Stimulated activated CD8-positive, alpha-beta memory T cell treated with anti-CD3 and anti-CD28 coated beads, Interleukin-4, amount 100 ng/mL, for 24 hours (primary cell): ENCODE measurements around the gene PTEN.
"Not testable (repeated sequence)": the region's sequence is repeated elsewhere in the genome, so short reads cannot be mapped to it uniquely, and the experiment has no call there.

Source experiments
- DNase-seq: peaks from one replicate; pipeline ENCODE4 v3.0.0-alpha.2; 2020; ENCODE audit warnings: low read depth

The PTEN gene

DNA sequence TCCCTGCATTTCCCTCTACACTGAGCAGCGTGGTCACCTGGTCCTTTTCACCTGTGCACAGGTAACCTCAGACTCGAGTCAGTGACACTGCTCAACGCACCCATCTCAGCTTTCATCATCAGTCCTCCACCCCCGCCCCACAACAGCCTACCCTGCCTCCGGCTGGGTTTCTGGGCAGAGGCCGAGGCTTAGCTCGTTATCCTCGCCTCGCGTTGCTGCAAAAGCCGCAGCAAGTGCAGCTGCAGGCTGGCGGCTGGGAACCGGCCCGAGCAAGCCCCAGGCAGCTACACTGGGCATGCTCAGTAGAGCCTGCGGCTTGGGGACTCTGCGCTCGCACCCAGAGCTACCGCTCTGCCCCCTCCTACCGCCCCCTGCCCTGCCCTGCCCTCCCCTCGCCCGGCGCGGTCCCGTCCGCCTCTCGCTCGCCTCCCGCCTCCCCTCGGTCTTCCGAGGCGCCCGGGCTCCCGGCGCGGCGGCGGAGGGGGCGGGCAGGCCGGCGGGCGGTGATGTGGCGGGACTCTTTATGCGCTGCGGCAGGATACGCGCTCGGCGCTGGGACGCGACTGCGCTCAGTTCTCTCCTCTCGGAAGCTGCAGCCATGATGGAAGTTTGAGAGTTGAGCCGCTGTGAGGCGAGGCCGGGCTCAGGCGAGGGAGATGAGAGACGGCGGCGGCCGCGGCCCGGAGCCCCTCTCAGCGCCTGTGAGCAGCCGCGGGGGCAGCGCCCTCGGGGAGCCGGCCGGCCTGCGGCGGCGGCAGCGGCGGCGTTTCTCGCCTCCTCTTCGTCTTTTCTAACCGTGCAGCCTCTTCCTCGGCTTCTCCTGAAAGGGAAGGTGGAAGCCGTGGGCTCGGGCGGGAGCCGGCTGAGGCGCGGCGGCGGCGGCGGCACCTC, at the start of gene PTEN, which contains the start of gene KLLN:
Gene PTEN (plus strand): TSS at position 573 of the 891 bp plus-strand sequence. CDS start 845 bp downstream, outside the sequence.
Gene KLLN (minus strand): TSS at position 481 of the 891 bp plus-strand sequence. CDS start 1,046 bp downstream, outside the sequence.
- peak; percentile 74 for DNase-seq

DNA sequence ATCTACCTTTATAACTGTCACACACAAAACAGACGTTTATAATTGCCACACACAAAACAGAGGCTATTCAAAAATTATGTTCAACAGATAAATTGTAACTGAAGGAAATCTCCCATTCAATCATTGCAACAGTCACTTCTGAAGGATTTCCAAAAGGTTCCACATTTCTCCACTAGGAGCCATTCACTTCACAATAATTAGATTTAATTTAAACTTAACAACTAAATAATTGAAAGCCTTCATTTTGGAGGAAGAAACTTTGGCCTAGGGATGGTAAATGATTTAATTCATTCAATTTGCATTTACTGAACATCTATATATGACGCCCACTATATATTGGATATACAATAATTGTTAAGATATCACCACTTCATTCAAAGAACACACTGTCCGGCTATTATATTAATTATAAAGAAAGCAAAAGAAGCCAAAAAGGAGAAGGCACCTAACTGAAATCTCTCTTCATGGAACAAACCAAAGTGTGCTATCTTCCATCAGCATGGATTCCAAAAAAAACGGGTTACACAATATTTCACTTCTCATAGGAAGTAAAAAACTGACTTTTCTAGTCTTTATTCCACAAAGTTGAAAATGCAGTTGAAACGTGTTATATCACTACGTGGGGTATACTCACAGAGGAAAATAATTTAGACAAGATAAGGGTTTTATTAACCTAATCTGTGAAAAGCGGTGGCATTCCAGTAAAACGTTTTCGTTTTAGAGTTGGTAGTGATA, 47.1 kb upstream of the PTEN start:
- DNase-seq: no peak

DNA sequence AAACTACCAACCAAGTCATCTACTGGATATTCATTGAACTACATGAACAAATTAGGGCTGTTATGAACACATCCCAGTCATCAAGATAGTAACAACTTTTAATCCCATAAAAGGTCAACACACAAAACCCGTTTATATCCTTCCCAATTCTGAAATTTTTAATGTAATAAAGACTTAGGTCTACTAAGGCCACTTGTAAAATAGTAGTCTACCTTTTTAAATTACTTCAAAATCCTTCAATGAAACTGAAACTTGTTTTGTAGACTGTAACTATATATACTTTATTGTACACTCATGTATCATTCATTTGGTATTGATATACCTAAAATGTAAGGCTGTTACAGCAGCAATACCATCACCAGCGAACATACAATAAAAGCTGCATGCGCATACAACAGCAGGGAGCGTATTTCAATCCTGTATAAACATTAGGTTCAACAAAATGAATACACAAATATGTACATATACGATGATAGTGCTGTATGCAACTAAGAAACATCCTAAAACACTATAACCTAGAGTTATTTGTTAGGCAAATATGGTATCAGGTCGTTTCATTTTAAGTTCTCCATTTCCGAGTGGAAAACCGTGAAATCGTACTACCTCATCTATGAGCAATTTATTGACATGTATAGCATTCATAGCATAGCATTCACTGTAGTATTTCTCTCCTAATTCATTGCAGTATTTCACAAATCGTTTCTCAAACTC, 46.4 kb upstream of the PTEN start:
- DNase-seq: no peak

DNA sequence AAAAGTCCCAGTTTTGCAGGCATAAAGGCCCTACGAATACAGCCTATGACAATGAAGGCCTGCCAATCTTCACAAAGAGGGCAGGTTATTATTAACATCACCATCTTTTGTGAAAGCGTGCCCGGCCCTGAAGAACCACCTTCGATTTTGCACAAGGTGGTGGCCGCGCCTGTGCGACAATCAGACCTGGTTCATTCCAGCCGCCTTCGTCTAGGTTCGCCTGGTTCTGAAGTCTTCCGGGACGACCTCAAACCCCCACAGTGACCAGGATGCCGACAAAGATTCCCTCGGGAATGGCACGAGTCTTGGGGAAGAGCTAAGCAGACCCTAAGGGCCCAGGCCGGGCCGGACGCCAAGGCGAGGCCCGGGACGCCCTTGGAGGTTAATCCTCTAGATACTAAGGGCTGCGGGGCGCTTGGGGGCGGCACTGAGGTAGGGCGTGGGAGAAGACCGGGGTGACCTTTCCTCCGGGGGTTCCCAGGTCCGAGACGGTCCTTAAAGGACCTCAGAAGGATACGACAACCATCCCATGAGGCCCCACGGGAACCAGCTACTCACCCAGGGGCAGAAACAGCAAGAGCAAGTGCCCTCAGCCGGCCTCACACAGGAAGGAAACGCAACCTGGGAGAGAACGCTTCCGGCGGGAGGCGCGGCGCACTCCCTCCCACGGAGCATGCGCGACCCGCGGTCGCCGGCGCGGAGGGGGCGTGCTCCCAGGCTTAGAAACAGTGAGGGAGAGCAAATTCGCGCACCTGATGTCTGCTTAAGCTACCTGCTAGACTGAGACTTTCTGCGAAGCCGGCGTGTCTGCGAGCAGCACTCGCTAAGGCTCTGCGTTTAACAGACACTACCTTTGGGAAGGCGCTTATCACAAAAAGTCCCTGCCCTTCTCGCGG, 45.6 kb upstream of the PTEN start, which contains the start of gene ATAD1:
Gene ATAD1 (minus strand): TSS at position 618 of the 896 bp plus-strand sequence. CDS start 3,627 bp downstream, outside the sequence.
- peak; percentile 79 for DNase-seq

DNA sequence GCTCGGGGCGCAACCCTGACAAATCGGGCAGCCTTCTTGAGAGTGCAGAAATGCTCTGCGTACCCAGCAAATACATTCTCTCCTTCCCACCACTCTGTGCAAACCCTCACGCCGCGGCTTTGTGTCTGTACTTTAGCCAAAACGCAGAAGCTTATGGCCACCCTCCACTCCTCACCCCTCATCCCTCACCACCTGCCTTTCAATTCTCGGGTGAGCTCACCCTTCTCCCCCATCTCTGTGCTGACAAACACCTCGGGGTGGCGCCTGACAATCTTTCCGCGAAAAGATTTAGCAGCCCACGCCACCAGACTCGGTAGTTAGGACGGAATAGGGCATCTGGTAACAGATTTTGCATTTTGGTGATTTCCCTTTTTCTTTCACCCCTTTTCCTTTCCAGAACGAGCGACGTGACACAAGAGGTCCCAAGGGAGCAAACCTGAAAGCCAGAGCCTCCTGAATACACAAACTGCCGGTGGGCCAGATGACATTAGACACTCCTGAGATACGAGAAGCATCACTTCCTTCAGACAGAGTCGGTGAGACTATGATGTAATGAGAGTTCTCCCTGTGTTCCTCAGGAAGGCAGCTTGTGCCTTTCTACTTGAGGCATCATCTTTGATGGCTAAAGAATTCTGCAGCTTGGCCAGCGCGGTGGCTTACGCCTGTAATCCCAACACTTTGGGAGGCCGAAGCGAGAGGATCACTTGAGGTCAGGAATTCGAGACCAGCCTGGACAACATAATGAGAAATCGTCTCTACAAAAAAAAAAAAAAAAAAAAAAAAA, 44.7 kb upstream of the PTEN start:
- peak; percentile 47 for DNase-seq

DNA sequence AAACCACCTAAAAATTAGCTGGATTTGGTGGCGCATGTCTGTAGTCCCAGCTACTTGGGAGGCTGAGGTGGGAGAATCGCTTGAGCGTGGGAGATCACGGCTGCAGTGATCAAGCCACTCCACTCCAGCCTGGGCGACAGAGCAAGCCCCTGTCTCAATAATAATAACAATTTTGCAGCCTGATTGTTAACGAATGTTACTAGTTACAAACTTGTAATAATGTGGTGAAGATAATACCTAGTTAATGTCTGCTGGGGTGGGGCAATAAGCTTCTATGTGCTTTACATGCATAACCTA, 44.2 kb upstream of the PTEN start:
- no peak for DNase-seq

DNA sequence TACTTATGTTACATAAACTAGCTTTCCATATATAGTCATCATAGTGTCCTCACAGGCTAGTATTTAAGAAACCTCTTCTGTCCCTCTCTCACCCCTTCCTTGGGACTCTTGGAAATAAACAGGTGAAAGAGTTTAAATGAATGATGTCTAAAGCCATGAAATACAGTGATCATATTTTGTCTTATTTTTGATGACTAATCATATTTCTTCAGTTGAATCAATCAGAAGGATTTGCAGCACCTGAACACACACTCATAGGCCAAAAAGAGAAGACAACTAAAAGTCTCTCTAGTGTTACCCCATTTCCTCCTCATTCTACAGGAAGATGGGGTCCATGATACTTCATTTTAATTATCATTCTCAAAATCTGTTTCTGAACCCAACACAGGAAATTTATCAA, 36.8 kb upstream of the PTEN start:
- DNase-seq: no peak

DNA sequence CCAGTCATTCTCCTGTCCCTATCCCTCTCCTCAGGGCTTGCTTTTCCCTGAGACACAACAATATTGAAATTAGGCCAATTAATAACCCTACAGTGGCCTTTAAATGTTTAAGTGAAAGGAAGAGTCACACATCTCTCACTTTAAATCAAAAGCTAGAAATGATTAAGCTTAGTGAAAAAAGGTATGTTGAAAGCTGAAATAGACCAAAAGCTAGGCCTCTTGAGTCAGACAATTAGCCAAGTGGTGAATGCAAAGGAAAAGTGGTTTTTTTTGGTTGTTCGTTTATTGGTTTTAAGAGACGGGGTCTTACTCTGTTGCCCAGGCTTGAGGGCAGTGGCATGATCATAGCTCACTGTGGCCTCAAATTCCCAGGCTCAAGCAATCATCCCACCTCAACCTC, 35.7 kb upstream of the PTEN start:
- DNase-seq: no peak

DNA sequence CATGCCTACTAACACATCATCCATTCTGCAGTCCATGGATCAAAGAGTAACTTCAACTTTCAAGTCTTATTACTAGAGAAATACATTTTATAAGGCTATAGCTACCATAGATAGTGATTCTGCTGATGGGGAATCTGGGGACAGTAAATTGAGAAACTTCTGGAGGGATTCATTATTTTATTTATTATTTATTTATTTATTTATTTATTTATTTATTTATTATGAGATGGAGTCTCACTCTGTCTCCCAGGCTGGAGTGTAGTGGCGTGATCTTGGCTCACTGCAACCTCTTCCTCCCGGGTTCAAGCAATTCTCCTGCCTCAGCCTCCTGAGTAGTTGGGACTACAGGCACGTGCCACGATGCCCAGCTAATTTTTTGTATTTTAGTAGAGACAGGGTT, 34.4 kb upstream of the PTEN start:
- DNase-seq: not testable (repeated sequence)

DNA sequence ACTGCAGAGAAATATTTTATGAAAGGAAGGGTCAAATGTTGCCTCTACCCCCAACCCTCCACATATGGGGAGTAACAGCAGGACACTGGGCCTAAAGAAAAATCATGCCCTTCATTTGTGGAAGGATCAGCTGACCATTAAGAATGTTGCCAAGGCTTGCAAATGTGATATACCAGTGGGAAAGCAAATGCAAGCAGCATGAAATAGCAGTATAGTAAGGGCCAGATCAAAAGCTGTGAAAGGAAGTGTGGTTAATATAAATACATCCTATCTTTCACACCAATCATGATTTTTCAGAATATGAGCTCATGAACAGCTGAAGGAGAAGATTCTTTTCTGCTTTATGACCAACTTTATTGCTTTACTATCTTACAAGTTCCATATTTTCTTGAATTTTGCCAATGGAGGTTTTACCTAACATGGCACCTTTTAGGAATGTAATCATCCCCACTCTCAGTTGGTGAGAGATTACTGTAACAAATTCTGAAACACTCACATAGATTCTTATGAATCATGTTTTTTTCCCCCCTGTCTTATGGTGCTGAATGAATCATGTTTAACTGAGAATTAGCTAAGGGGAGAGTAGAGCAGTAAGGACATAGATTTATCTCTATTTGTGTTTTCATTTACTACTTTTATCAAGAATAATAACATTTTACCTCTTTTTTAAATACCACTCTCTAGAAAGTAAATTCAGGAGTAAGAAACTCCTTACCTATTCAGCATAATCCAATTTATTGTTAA, 33.3 kb upstream of the PTEN start:
- DNase-seq: no peak

DNA sequence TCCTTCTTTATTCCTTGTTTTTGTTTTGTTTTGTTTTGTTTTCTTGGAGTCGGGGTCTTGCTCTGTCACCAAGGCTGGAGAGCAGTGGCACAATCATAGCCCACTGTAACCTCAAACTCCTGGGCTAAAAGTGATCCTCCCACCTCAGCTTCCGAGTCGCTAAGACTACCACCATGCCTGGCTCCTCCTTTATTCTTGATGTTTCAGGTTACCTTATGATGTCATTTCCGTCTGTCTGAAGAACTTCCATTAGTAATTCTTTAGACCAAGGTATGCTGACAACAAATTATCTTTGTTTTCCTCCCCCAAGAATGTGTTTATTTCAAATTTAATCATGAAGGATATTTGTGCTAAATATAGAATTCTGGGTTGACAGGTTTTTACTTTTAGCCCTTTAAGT, 27.3 kb upstream of the PTEN start:
- no peak for DNase-seq

DNA sequence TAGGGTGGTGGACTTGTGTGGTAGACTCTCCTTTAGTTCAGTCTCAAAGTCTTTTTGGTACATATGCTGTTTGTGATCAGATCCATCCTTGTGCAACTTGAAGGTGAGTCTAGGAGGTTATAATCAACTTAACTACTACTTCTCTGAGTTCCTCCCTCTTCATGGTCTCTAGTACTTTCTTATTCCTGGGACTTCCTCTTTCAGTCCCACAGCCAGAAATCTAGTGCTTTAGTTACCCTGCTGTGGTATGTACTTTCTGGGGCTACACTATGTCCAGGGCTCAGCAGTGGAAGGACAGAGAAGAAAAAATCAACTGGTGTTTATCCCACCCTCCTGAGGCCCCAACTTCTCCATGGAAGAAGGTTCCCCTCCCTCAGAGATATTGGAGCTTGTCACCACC, 26.0 kb upstream of the PTEN start:
- no peak for DNase-seq

DNA sequence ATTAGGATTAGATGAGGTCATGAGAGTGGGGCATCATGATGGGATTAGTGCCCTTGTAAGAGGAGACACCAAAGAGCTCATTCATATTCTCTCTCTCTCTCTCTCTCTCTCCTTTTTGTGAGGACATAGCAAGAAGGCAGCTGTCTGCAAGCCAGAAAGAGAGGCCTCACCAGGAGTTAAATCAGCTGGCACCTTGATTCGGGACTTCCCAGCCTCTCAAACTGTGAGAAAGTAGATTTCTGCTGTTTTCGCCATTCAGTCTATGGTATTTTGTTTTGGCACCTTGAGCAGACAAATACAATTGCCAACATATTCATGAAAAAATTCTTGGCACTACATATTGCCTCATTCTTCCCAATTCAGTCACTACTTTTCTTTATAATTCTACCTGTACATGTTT, 24.8 kb upstream of the PTEN start:
- no peak for DNase-seq

DNA sequence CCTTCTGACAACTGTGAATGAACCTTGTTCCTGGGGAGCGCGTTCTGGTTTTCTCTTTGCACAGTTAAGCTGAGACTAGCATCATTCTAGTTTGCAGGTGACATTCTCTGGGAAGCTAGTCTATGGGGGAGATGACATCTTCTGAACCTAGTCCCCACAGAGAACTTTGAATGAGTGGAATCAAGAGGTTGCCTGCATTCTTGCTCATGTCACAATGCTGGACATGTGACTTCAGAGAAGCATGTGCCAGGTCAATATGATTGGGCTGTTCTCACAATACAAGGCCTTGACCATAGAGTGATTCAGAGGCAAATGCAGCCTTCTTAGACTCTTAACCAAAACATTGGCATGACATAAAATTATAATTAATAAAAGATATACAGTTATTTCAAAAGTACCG, 22.2 kb upstream of the PTEN start:
- no peak for DNase-seq

DNA sequence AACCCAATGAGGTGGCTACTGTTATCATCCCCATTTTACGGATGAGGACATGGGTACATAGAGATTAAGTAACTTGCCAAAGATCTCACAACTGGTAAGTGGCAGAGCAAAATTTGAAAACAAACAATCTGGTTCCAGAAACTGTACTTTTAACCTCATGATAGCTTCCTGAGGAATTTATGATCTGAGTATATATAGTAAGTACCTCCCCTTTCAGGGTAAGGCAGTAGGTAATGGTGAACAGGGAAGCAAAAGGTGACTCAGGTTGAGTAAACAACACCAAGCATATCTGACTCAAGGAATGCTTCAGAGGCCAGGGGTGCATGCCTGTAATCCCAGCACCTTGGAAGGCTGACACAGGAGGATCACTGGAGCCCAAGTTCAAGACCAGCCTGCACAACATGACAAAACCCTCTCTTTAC, 21.2 kb upstream of the PTEN start:
- DNase-seq: no peak

DNA sequence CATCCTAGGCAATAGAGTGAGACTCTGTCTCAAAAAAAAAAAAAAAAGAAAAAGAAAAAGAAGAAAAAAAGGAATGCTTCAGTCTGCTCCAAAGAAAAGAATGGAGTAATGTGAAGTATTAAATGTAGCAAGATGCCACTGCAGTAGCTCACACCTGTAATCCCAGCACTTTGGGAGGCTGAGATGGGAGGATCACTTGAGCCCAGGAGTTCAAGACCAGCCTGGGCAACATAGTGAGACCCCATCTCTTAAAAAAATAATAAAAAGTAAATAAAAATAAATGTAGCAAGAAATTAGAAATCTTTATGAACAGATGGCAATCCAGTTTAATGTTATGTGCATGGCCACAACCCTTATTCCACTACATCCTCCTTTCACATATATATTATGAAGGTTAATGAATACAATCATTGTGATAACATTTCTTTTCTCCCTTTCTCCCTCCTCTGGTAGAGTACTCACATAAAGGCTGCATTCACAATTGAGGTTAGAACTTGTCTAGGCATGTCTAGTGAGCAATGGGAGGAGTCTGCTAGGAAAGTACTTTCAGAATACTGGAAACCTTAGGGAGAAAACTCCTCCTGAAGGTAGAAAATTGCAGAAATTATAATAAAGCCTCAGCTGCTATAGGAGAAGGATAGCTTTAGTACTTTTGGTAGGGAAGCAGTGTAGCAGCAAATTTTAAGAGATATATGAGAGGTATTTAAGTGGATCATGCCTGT, 20.5 kb upstream of the PTEN start:
- no peak for DNase-seq

DNA sequence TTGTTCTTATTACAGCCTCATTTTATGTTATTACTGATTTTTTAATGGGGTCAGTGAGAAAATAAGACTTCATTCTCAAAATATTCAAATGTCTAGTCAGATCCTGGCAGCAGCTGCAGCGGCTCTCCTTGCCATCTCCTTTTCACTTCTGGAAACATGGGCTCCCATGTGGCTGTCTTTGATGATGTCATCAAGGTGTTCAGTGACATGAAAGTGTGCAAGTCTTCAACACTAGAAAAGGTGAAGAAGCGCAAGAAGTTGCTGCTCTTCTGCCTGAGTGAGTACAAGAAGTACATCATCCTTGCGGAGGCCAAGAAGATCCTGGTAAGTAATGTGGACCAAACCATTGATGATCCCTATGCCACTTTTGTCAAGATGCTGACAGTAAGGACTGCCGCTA, 19.7 kb upstream of the PTEN start:
- no peak for DNase-seq

DNA sequence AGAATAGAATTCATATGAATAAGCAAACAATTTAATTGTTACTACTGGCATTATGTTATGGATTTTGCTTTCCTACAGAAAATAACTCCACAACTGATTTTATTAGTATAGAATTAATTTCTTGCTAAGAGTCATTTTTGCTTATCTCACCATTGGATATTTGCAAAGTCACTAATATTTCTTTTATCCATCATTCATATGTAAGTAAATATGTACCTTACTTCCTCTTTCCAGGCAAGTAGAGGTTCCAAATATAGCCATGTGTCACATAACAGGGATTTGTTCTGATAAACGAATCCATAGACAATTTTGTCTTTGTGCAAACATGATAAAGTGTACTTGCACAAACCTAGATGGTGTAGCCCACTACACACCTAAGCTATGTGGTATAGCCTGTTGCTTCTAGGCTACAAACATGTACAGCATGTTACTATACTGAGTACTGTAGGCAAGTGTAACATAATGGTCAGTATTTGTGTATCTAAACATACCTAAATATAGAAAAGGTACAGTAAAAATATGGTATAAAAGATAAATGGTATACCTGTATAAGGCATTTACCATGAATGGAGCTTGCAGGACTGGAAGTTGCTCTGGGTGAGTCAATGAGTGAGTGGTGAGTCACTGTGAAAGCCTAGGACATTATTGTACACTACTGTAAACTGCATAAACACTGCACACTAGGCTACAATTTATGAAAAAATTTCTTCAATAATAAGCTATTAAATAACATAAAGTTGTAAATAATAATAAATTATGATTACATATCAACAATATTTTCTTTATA, 18.4 kb upstream of the PTEN start:
- DNase-seq: no peak

DNA sequence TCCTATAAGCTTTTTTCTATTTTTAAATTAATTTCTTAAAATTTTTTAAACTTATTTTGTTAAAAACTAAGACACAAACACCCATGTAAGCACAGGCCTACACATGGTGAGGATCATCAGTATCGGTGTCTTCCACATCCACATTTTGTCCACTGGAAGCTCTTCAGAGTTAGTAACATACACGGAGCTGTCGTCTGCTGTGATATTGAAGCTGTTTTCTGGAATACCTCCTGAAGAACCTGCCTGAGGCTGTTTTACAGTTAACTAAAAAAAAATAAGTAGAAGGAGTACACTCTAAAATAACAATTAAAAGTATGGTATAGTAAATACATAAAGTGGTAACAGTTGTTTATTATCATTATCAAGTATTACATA, 17.8 kb upstream of the PTEN start:
- DNase-seq: no peak
